GM11168 (cell line): ENCODE results near the gene SEL1L3.

Source experiments
- in situ Hi-C: fragments of 300-500 bp; cut with MboI; formaldehyde crosslinking; loops from one replicate; pipeline ENCODE4 v1.12.0; 2022; ENCODE audit warnings: low sequenced_read_pairs; ENCODE audit not compliant: unreplicated experiment

SEL1L3 gene

DNA sequence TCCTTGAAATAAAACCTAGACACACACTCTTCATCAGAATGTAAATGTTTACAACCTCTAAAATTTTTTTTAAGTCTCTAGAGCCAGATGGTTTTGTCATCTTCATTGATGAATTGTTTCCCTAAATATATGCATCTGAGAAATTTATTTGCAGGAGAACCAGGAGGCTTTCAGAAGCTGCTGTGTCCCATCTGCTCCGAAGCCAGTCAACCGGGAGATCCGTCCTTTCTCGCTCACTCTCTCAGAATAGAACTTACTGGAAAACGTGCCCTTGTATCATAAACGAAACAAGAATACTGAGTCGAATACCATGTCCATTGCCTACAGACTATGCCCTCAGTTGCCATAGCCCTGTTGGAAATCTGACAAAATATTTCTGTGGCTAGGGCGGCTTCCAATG lies 103.7 kb downstream of the SEL1L3 start:
- in situ Hi-C loops = no loop called here

DNA sequence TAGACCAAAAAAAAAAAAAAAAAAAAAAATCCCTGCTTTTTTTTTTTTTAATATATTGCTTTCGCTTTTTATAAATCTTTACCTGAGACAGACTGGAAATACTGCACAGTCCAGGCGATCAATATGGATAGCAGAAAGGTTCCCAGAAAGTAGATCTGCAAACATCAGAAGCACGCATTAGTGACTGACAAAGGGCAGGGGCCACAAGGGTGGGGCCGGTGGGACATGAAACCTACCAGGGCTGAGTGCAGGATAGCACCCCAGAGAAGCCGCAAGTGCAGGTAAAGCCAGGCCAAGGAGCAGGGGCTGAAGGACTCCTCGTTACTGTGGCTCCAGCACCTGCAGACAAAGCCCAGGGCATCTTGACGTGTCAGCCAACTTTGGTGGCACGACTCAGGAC lies 105.3 kb downstream of the SEL1L3 start:
- in situ Hi-C loops = no loop called here

DNA sequence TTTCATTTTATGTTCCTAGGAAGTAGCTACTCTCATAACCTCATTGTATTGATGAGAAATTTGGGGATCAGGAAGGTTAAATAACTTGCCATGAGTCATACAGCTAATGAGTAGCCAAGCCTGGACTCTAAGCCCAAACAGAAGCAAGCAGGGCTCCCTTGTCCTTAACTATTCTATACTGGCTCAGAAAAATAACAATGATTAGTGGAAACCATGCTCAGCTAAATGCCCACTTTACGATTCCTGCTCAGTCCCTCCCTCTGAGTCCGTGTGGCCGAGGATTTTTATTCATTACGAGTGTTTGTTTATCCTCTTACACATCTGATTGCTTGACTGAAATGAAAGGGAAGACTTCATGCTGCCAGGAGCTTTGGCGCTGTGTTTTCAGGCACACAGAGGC lies 106.3 kb downstream of the SEL1L3 start:
- in situ Hi-C loops = no loop called here

DNA sequence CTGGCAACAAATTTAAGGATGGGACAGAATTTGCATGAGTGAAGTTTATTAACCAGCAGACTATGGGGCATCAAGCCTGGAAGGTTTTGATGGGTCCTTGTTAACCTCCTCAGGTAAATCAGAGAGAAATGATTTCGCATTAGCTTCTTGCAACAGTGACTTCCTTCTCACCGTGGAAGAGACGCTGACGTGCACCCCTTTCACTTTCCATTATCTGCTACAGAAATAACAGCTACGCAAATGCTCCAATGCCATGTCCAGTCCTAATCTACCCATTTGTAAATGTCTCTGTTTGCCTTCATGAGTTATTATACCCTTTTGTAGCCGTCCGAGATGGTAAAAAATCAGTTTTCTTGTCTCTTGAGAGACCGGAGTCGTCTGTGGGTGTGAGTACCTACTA lies 106.9 kb downstream of the SEL1L3 start:
- in situ Hi-C loops = no loop called here

DNA sequence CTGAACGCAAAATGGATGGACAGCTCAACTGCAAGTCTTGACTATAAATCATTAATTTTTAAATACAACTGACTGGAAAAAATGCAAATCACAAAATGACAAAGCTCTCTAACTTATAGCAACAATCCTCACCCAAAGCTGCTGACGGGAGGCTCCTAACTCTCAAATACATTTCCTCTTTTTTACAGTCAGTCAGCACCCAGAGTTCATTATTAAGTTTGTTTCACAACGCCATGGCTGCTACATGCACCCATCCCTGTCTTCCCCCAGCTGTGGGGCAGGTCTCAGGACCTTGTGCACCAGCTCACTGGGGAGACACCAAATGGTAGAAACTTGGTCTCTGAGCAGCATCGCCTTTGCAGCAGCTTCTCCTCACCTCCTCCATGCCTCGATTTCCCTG lies 109.5 kb downstream of the SEL1L3 start:
- in situ Hi-C loops = no loop called here

DNA sequence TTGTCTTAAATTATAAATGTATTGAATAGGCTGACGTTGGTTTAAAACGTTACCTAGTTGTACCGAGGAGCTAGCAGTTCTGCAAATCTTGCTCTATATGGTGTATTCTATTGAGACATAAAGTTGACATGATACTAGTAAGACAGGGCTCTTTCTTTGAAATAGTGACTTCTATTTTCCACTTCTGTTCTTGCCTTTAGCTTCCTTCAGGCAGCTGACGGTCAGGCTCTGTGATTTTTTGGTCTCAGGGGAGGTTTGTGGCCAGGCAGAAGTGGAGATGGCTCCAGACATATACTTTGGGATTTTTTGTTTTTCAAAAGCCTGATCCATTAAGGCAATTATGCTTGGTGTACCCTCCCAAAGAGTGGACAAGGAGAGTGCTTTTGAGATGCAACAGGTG lies 111.9 kb downstream of the SEL1L3 start:
- in situ Hi-C loops = no loop called here

DNA sequence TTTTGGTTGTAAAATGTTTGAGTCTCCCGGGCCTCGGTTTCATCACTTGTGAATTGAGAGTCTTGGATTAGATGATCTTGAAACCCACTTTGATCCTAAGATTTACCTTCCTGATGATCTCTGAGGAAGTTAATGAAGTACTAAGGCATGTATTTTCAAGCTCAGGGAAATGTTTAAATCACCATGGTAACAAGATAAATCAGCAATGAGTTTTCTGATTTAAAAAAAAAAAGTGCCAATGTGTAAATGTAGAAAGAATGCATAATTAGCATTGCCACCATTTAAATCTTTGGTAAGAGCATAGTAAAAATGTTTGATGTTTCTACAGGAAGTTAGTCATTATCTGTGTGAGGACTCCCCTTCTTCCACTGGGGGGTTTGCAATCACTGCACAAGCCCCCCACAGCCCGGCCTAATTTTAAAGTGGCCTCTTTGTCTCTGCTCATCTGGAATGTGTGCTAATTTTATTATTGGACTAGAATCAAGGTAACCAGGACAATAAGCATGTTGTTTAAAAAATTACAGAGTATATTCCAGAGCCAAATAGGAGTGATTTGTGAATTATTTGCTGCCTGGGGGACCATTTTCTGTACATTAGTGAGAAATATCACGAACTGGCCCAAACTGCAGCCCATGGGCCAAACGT lies 113.5 kb downstream of the SEL1L3 start:
- in situ Hi-C loops = no loop called here

DNA sequence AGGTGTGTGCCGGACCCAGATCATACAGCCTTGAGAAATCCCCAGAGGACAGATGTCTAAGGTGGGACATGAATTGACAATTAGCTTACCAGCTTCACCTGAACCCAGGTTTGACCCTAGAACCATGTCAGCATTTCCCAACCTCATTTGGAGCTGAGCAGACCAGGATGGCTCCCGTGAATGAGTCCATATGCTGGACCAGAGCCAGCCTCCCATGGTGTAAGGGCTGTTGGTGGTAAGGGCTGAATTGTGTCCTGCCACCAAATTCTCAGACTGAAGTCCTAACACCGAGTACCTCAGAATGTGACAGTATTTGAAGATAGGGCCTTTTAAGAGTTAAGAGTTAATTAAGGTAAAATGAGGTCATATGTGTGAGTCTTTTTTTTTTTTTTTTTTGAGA lies 118.8 kb downstream of the SEL1L3 start:
- in situ Hi-C loops = no loop called here

DNA sequence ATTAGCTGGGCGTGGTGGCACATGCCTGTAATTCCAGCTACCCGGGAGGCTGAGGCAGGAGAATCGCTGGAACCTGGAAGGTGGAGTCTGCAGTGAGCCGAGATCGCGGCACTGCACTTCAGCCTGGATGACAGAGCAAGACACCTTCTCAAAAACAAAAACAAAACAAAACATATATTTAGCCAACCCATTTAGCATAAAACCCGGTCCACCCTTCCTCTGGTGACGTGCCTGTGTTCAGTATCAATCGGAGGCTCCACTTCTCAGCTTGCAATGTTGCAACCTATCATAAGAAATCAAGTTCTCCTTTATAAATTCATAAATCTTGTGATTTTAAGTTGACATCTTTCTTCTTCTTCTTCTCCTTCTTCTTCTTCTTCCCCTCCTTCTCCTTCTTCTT lies 133.2 kb downstream of the SEL1L3 start:
- in situ Hi-C loops = no loop called here

DNA sequence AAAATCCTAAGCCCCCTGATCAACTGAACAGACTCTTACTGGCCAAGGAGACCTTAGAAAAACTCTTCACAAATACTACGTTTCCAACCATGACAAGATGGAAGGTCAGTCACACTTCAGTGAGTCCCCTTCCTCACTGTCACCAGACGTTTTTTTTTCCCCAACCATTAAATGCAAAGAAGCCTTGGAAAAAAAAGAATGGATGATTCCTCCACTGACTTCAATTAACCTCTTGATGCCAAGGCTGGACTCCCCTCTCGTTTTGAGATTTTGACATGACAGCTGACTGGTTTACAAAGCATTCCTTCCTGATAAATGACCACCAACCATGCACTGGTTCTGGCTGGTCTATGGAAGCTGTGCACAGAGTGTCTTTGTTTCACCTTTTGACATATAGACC lies 133.9 kb downstream of the SEL1L3 start:
- in situ Hi-C loops = no loop called here

DNA sequence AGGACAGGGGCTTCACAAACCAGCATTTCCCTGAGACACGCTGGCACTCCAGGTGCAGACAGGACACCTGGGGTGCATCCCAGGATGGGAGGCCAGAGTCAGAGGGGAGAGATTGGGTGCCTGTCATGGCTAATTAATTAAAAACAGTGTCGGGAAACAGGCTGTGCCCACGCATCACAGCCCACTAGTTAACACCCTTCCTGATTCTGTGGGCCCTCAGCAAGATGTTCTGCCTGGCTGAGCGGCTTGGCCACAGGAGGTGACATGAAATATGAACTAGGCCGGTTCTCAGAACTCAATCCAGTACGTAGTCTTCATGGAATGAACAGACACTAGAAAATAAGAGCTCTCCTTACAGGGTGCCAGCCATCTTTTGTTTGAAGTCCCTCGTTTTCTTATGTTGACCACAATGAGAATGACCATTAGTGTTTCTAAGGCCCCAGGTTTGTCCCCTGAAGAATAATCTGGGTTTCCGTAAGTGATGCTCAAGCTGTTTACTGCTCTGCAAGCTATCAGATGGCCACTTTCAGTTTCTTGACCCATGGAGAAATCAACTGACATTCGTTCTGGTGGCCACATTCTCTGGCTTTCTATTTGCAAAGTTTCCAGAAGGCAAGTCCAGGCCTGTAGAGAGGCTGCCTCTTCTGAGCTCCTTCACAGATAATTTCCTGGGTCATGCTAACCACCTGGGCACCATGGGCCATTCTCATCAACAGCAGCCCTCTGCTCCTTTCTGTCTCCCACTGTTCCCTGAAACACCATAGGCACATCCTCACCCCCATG lies 134.9 kb downstream of the SEL1L3 start:
- in situ Hi-C loops = no loop called here

DNA sequence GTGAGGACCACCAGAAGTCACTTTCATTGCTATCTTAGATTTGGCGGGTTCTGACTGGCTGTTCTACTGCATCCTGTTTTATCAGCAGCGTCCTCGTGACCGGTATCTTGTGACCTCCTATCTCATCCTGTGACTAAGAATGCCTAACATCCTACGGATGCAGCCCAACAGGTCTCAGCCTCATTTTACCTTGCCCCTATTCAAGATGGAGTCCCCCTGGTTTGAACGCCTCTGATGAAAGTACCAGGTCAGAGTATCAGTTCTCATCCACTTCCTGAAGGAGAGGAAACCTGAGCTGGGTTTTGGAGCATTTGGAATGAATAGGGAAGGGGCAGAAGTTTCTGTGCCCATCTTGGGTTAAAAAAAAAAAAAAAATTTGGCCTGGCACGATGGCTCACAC lies 136.9 kb downstream of the SEL1L3 start:
- in situ Hi-C loops = no loop called here

DNA sequence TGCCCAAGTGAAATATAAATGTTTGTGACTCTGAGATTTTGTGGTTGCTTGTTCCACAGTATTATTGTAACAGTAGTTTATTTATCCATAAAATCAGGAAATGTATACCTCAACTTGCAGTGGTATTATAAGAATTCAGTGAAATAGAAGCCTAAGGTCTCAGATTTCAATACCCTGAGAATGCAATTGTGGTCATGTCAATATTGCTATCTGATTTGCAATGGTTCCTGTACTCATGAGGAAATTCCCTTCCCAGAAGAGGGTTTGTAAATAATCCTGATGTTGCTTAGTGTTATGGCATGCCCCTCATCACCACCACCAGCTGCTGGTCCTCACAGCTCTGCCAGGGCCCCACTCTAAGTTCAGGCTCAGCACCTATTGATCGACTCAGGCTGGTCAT lies 139.4 kb downstream of the SEL1L3 start:
- in situ Hi-C loops = no loop called here

DNA sequence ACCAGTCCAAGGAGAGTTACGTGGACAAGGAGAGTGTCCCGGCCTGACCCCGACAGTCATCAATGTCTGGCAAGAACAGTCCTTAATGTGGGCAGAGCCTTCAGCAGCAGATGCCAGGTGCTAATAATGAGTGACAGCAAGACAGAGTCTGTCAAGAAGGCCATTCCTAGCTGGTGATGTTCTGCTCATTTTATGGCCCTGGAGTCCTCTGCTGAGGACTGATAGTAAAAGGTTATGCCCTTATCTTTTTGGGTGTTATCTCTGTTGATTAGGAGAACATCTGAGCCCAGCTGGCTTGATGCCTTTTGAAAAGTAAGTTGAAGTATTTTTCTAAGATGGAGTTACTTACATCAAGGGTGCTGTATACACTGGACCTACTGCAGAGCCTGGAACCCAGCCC lies 139.8 kb downstream of the SEL1L3 start:
- in situ Hi-C loops = no loop called here

DNA sequence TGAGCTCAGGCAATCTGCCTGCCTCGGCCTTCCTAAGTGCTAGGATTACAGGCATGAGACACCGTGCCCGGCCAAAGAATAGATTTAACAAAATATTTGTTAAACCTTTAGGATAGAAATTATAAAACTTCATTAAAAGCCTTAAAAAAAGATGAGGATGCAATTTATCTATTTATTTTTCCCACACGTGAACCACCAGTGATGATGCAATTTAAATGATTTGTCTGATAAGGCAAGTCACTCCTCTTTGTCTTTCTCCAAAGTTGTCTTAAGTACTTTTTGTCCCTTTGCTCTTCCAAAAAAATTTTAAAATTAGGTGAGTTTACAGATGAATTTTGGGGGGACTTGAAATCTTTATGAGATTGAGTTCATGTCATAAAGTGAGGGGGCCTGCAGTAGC lies 149.0 kb downstream of the SEL1L3 start:
- in situ Hi-C loops = no loop called here

DNA sequence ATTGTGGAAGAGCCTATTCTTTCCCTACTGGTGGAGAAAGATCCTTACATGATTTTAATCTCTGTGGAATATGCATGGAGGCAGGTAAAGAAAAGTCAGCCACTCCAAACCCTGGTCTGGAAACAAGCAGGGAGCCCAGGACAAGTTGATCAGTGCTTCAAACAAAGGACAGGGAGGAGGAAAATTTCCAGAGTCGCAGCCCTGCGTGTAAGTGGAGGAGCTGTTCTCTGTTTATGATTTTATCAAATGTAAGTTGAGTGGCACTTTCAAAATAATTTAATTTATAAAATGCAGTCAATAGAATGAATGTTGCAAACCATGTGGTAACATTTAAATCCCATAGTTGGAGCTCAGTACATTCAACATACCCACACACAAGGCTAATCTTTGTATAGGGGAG lies 150.2 kb downstream of the SEL1L3 start:
- in situ Hi-C loops = no loop called here

DNA sequence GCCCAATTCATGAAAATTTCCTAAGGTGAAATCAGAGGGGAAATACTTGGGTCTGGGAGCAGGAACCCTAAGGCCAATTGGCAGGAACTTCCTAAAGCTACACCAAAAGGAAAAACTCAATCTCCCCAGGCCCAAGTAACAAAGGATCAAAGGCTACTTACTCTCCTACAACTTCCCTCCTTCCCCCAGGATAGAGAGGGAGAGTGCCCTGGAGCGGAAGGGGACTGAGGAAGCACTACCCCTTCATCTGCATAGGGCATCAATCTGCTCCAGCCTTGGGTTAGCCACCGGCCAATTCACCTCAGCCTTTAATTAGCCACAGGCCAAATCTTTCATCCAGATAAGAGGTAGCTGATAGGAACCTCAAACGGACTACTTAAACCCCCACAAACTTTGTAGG lies 152.2 kb downstream of the SEL1L3 start:
- in situ Hi-C loops = no loop called here

DNA sequence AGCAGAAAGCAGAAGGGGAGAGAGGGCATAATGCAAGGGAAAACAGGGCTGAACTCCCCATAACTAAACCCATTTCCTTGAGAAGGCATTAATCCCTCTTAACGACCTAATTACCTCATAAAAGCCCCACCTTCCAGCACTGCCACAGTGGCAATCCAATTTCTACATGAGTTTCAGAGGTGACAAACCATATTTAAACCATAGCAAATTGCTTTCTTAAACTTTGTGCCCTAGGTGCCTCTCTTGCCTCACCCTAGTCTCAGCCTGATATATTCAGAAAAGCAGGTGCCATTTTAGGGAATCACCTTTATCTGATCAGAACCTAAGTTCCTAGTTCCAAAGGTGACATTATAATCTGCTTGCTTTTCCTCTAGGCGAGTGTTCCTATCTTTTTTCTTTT lies 158.3 kb downstream of the SEL1L3 start:
- in situ Hi-C loops = no loop called here

DNA sequence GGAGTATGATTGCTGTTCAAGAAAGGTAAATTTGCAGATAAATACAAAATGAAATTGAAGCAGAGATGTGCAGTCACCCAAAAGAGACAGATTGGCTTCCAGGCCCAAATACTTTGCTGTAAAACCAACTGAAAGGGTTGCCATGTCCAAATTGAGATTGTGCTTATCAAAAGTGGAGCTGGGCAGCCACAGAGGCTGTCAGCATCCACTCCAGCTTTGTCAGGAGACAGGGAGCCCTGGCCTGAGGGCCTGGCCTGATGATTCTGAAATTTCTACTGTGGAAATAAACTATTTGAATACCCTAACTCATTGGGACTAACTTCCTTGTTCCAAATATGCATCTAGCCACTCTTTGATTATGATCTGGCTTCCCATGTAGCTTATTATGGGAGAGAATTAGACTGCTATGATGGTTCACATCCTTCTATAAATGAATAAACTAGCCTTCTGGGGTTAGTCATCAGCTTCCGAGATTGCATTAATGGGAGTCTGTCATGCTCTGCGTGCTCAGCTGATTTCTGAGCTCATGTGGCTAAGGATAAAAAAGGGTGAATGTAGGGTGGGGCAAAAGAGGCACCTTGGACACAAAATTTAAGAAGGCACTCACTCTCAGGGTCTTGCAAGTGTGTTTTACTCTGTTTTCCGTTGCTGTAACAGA lies 158.9 kb downstream of the SEL1L3 start:
- in situ Hi-C loops = no loop called here

DNA sequence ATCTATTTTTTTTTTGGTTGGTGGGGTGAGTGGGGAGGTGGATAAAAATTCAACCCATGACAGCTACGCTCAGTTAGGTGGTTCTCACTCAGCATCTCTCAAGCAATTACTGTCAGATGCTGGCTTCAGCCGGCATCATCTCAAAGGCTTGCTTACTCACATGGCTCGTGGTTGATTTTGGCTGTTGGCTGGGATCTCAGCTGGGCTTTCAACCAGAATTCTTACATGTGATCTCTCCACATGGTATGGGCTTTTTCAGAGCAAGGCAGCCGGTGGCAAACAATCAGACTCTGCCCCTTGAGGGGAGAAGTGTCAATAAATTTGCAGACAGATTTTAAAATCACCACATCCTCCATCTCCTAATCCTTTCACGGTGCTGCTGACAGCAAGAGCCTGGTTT lies 159.9 kb downstream of the SEL1L3 start:
- in situ Hi-C loops = no loop called here

DNA sequence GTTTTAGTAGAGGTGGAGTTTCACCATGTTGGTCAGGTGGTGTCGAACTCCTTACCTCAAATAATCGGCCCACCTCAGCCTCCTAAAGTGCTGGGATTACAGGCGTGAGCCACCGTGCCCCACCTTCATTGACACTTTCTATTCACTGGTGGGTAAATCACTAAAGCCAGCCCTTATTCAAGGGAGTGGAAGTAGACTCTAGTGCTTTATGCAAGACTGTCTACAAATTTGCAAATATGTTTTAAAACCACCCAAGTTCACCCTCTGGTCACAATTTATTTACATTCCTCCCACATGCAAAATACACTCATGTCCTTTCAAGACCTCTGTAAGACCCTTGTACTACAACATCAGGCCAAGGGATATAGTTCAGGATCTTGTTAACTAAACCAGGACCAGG lies 162.1 kb downstream of the SEL1L3 start:
- in situ Hi-C loops = no loop called here

DNA sequence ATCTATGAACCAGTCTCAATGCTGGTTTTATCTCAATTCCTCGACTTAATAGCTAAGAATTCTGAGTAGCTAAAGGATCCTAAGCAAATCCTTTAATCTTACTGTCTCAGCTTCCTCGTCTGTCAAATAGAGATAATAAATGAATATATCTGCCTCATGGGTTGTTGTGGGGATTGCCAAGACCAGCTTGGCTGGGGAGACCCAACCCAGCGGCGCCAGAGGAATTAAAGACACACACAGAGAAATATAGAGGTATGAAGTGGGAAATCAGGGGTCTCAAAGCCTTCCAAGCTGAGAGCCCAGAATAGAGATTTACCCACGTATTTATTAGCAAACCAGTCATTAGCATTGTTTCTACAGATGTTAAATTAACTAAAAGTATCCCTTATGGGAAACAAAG lies 165.3 kb downstream of the SEL1L3 start:
- in situ Hi-C loops = no loop called here
